Smooth muscle cell (in vitro differentiated cells): ENCODE results near the gene THOC7. TPM values are rescaled to one million over a fixed set of nuclear protein-coding genes. Genes with fewer than 3 reads are reported as not detected.

Experiments used
- DNase-seq: peaks from one replicate; lab custom pipeline; 2025; ENCODE audit not compliant: unreplicated experiment; lab: John Stamatoyannopoulos, UW
- H2AFZ ChIP-seq: fragments of 200-600 bp; sonication (generic); 2 replicates; pipeline ENCODE4 v1.6.0; 2016; ENCODE audit warnings: antibody characterized with exemption, low read depth, mild to moderate bottlenecking
- H3F3A ChIP-seq: fragments of 200-600 bp; sonication (generic); 2 replicates; pipeline ENCODE4 v1.6.0; 2017; ENCODE audit warnings: antibody characterized with exemption, low read depth
- H3K27ac ChIP-seq: fragments of 200-600 bp; sonication (generic); 2 replicates; pipeline ENCODE4 v1.5.1; 2016; ENCODE audit warnings: low read depth, mild to moderate bottlenecking
- H3K27me3 ChIP-seq: fragments of 200-600 bp; sonication (generic); 2 replicates; pipeline ENCODE4 v1.6.1; 2016; ENCODE audit warnings: low read depth, mild to moderate bottlenecking
- H3K36me3 ChIP-seq: fragments of 200-600 bp; sonication (generic); 2 replicates; pipeline ENCODE4 v1.5.1; 2016; ENCODE audit warnings: low read depth
- H3K4me1 ChIP-seq: fragments of 200-600 bp; sonication (generic); 2 replicates; pipeline ENCODE4 v1.5.1; 2016; ENCODE audit warnings: low read depth
- H3K4me2 ChIP-seq: fragments of 200-600 bp; sonication (generic); 2 replicates; pipeline ENCODE4 v1.6.0; 2016; ENCODE audit warnings: mild to moderate bottlenecking
- H3K4me3 ChIP-seq: fragments of 200-600 bp; sonication (generic); 2 replicates; pipeline ENCODE4 v1.5.1; 2016; ENCODE audit warnings: mild to moderate bottlenecking
- H3K79me2 ChIP-seq: fragments of 200-600 bp; sonication (generic); 2 replicates; pipeline ENCODE4 v1.6.0; 2016; ENCODE audit warnings: low read depth, mild to moderate bottlenecking
- H3K9ac ChIP-seq: fragments of 200-600 bp; sonication (generic); 2 replicates; pipeline ENCODE4 v1.6.0; 2016; ENCODE audit warnings: low read depth
- H3K9me3 ChIP-seq: fragments of 200-600 bp; sonication (generic); replicated peaks from 2 replicates; pipeline ENCODE4 v1.5.1; 2016; ENCODE audit warnings: low read depth
- H4K20me1 ChIP-seq: fragments of 200-600 bp; sonication (generic); 2 replicates; pipeline ENCODE4 v1.6.0; 2016; ENCODE audit warnings: low read depth
- WGBS: methylation state at CpG from one replicate; pipeline ENCODE4 v1.1.7; 2016; ENCODE audit warnings: low lambda C conversion rate; 5-methylcytosine and 5-hydroxymethylcytosine counted together
- polyA plus RNA-seq: library from polyadenylated mRNA; unstranded; fragments of >200 nt; fragmentation: Nextera tagmentation; extraction: Ambion mirVana; gene quantifications from 2 replicates; pipeline ENCODE4 v1.2.1, GENCODE V29; 2016
- total RNA-seq: library from RNA; depleted of rRNA; stranded (reverse); fragments of >200 nt; gene quantifications from 2 replicates; pipeline ENCODE4 v1.2.3, GENCODE V29; 2014
- TF ChIP-seq, protein P1 (sequence below): fragments of 200-600 bp; sonication (generic); IDR thresholded peaks from 2 replicates; pipeline ENCODE4 v1.5.1; 2017; ENCODE audit warnings: borderline replicate concordance, mild to moderate bottlenecking, antibody characterized with exemption; ENCODE audit not compliant: insufficient read depth, poor library complexity, severe bottlenecking

THOC7 gene
- total and polyA plus RNA-seq, 2 experiments from 2014 or later = 57.3 to 59.9 TPM

DNA sequence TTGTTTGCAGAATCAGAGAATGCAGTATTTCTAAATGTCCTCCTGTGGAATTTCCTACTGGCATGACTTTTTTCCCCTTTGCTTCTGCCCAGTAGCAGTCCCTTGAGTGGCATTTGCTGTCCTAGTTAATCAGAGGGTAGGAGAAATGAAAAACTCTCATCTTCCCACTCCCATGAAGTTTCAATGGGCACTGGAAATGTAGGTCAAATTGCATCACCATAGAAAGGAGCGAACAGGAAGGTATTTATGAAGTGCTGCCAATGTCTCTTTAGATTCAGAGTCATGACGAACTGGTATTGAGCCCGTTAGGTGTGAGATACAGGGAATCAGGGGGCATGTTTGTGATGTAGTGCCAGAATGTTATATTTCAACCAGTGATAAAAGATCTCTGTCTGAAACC, 23.3 kb upstream of the THOC7 start:
- no peak overlapping the region for H2AFZ ChIP-seq
- no peaks in the 10 kb centered on the region for H3K4me1 ChIP-seq
- H3K9me3 ChIP-seq = no peaks in the 10 kb centered on the region
- no peak for DNase-seq
- no peaks in the 10 kb centered on the region for H3F3A ChIP-seq
- H3K4me2 ChIP-seq = no peak overlapping the region
- TF ChIP-seq, protein P1, sequence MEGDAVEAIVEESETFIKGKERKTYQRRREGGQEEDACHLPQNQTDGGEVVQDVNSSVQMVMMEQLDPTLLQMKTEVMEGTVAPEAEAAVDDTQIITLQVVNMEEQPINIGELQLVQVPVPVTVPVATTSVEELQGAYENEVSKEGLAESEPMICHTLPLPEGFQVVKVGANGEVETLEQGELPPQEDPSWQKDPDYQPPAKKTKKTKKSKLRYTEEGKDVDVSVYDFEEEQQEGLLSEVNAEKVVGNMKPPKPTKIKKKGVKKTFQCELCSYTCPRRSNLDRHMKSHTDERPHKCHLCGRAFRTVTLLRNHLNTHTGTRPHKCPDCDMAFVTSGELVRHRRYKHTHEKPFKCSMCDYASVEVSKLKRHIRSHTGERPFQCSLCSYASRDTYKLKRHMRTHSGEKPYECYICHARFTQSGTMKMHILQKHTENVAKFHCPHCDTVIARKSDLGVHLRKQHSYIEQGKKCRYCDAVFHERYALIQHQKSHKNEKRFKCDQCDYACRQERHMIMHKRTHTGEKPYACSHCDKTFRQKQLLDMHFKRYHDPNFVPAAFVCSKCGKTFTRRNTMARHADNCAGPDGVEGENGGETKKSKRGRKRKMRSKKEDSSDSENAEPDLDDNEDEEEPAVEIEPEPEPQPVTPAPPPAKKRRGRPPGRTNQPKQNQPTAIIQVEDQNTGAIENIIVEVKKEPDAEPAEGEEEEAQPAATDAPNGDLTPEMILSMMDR = no peak
- no peak overlapping the region for H3K27ac ChIP-seq
- H3K36me3 ChIP-seq = no peaks in the 10 kb centered on the region
- no peak overlapping the region for H3K9ac ChIP-seq
- peaks cover 77% of the 10 kb centered on the region for H4K20me1 ChIP-seq
- no peak overlapping the region for H3K4me3 ChIP-seq
- no peaks in the 10 kb centered on the region for H3K27me3 ChIP-seq
- H3K79me2 ChIP-seq = peaks cover 30% of the 10 kb centered on the region
- WGBS = 92% methylated on average over 3 of the region's 3 CpGs

DNA sequence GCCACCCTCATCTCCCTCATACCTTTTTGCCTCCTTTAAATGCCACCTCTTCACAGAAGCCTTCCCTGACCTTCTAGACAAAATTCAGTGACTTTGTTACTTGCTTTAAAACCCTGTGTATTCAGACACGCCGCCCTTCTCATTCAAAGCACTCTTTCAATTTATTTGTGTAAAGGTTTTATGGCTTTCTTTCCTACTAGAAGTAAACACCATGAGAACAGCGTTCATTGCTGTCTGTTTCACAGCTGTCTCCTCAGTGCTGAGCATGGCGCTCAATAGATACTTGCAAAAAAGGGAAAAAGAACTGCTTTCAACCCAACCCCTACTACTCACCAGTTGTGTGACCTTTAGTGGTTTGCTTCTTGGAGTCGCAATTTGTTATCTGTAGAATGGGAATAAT, 17.0 kb upstream of the THOC7 start:
- Histone ChIP-seq H3K9me3 (no peaks in the 10 kb centered on the region), H3F3A (peaks cover 4% of the 10 kb centered on the region), H3K9ac (no peak overlapping the region), H3K27ac (no peak overlapping the region), H3K27me3 (no peaks in the 10 kb centered on the region), H3K4me3 (no peak overlapping the region), H3K4me1 (peaks cover 10% of the 10 kb centered on the region), H4K20me1 (peaks cover 93% of the 10 kb centered on the region), H3K36me3 (no peaks in the 10 kb centered on the region), H2AFZ (no peak overlapping the region), H3K4me2 (no peak overlapping the region), H3K79me2 (peaks cover 45% of the 10 kb centered on the region)
- DNase-seq = no peak
- WGBS = 60% methylated on average over 5 of the region's 5 CpGs
- TF ChIP-seq, protein P1 = no peak

DNA sequence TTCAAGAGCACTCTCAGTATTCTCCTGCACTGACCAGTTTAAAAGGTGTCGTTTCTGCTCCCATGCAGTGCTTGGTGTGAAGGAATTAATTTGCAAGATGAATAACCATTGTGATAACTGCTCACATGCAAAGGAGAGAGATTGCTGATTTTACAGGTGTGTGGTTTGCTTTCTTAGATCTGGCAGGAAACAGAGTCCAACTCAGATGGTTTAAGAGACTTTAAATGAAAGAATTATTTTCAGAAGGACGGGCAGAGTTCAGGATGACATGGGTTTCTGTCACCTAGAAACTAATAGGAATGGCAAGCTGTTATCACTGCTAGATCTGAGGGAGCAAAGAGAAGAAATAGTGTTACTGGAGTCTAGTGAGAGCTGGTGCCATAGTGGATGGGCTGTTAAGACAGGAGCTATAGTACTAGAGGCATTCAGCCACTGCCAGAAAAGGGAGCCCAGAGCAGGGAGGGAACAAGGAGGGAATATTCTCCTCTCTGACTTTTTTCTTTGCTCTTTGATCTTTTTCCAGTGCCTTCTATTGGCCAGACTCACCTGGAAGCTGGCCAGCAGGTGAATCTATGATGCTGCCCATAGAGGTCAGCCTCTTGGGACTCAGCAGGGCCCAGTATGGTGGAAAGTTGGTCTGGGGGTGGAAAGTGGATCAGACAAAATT, 14.9 kb upstream of the THOC7 start:
- no peak for DNase-seq
- TF ChIP-seq, protein P1 = no peak
- H3K9me3 ChIP-seq = no peaks in the 10 kb centered on the region
- no peaks in the 10 kb centered on the region for H3K27me3 ChIP-seq
- H3K4me3 ChIP-seq = no peak overlapping the region
- H2AFZ ChIP-seq = no peak overlapping the region
- H3K9ac ChIP-seq = no peak overlapping the region
- peaks cover 10% of the 10 kb centered on the region for H3K4me1 ChIP-seq
- H3K4me2 ChIP-seq = no peak overlapping the region
- H3F3A ChIP-seq = peaks cover 4% of the 10 kb centered on the region
- peaks cover 56% of the 10 kb centered on the region for H3K79me2 ChIP-seq
- H4K20me1 ChIP-seq = peaks cover 99% of the 10 kb centered on the region
- WGBS = 74% methylated on average over 2 of the region's 2 CpGs
- no peaks in the 10 kb centered on the region for H3K36me3 ChIP-seq
- no peak overlapping the region for H3K27ac ChIP-seq
